Nephron (organoid): ENCODE measurements around the gene PCDH1.

Experiments used
- H3K27ac Mint-ChIP-seq, 3 experiments: 2 replicates each; pipeline ENCODE4 v1.8.0; 2020; ENCODE audit warnings: mixed read lengths in 3 of 3, mild to moderate bottlenecking in 2 of 3, moderate library complexity in 1 of 3
- H3K27me3 Mint-ChIP-seq: 2 replicates; pipeline ENCODE4 v1.8.0; 2021; ENCODE audit warnings: low read depth, mild to moderate bottlenecking, moderate library complexity, mixed read lengths
- H3K36me3 Mint-ChIP-seq: 2 replicates; pipeline ENCODE4 v1.8.0; 2020; ENCODE audit warnings: low read depth, mixed read lengths
- H3K4me1 Mint-ChIP-seq: 2 replicates; pipeline ENCODE4 v1.8.0; 2020; ENCODE audit warnings: mixed read lengths
- H3K4me3 Mint-ChIP-seq, 3 experiments: 2 replicates each; pipeline ENCODE4 v1.8.0; 2020; ENCODE audit warnings: mild to moderate bottlenecking in 3 of 3, mixed read lengths in 3 of 3, moderate library complexity in 2 of 3
- H3K9me3 Mint-ChIP-seq: 2 replicates; pipeline ENCODE4 v1.8.0; 2020; ENCODE audit warnings: mixed read lengths
- CTCF ChIP-seq, 3 experiments: fragments of 200-600 bp; sonication (generic); IDR thresholded peaks; one replicate each; pipeline ENCODE4 v1.5.0; 2021; ENCODE audit warnings: antibody characterized with exemption in 3 of 3; ENCODE audit not compliant: unreplicated experiment in 3 of 3

PCDH1 gene

GRCh38 chr5:141816598-141817399 is 61.4 kb downstream of the PCDH1 start:
- Mint-ChIP-seq H3K27me3 (peaks cover 36% of the 10 kb centered on the region), H3K4me1 (peaks cover 20% of the 10 kb centered on the region), H3K9me3 (no peaks in the 10 kb centered on the region), H3K4me3 (no peak overlapping the region), H3K27ac (no peak overlapping the region), H3K36me3 (no peaks in the 10 kb centered on the region)
- TF ChIP-seq CTCF (IDR thresholded peaks at IDR 0.05; ENCODE audit: unreplicated experiment in 3 of 3): no peak

GRCh38 chr5:141815796-141816180 is 62.4 kb downstream of the PCDH1 start:
- Mint-ChIP-seq H3K27me3 (peaks cover 45% of the 10 kb centered on the region), H3K9me3 (no peaks in the 10 kb centered on the region), H3K4me1 (peaks cover 15% of the 10 kb centered on the region), H3K4me3 (no peak overlapping the region), H3K36me3 (no peaks in the 10 kb centered on the region), H3K27ac (no peak overlapping the region)
- no peak for TF ChIP-seq CTCF (IDR thresholded peaks at IDR 0.05; ENCODE audit: unreplicated experiment in 3 of 3)

- no peaks in the 10 kb centered on the region for H3K9me3 Mint-ChIP-seq
- no peak overlapping the region for H3K27ac Mint-ChIP-seq
- H3K36me3 Mint-ChIP-seq: no peaks in the 10 kb centered on the region
- H3K4me1 Mint-ChIP-seq: peaks cover 15% of the 10 kb centered on the region
- H3K27me3 Mint-ChIP-seq: peaks cover 50% of the 10 kb centered on the region
- no peak for TF ChIP-seq CTCF (IDR thresholded peaks at IDR 0.05; ENCODE audit: unreplicated experiment in 3 of 3)
- no peak overlapping the region for H3K4me3 Mint-ChIP-seq
Observed at GRCh38 chr5:141815051-141815795, 63.0 kb downstream of the PCDH1 start.

GRCh38 chr5:141814064-141814964 is 63.9 kb downstream of the PCDH1 start:
- Mint-ChIP-seq H3K27ac (no peak overlapping the region), H3K36me3 (no peaks in the 10 kb centered on the region), H3K4me1 (peaks cover 15% of the 10 kb centered on the region), H3K4me3 (no peak overlapping the region), H3K27me3 (peaks cover 51% of the 10 kb centered on the region), H3K9me3 (no peaks in the 10 kb centered on the region)
- peak in 2 of 3 experiments; percentile 19 to 51 for TF ChIP-seq CTCF (IDR thresholded peaks at IDR 0.05; ENCODE audit: unreplicated experiment in 3 of 3)

GRCh38 chr5:141812512-141812911 is 65.7 kb downstream of the PCDH1 start:
- no peaks in the 10 kb centered on the region for H3K36me3 Mint-ChIP-seq
- peaks cover 20% of the 10 kb centered on the region for H3K4me1 Mint-ChIP-seq
- peaks cover 60% of the 10 kb centered on the region for H3K27me3 Mint-ChIP-seq

More at GRCh38 chr5:141812512-141812911, 65.7 kb downstream of the PCDH1 start:
- Mint-ChIP-seq H3K9me3 (no peaks in the 10 kb centered on the region), H3K4me3 (no peak overlapping the region), H3K27ac (peak overlapping the region in 1 of 3 experiments; percentile 15)
- no peak for TF ChIP-seq CTCF (IDR thresholded peaks at IDR 0.05; ENCODE audit: unreplicated experiment in 3 of 3)
